Sciatic nerve (tissue), 2 donors: Measurements from ENCODE around the gene UNK. TPM values are rescaled to one million over a fixed set of nuclear protein-coding genes. Genes with fewer than 3 reads are reported as not detected.
"Not testable (repeated sequence)": the region's sequence is repeated elsewhere in the genome, so short reads cannot be mapped to it uniquely, and the experiment has no call there.

Experiments used
- ATAC-seq: fragments of 200-7000 bp; cut with Tn5 transposase; one replicate; pipeline ENCODE4 v1.9.1; 2020; ENCODE audit warnings: mild to moderate bottlenecking, moderate library complexity
- DNase-seq: peaks from one replicate; pipeline ENCODE4 v3.0.0-alpha.2; 2020; ENCODE audit warnings: low spot score
- intact Hi-C: fragments of 100-400 bp; cut with DNase I; formaldehyde crosslinking; loops from one replicate; pipeline ENCODE4 v1.14.2; 2022
- total RNA-seq: library from RNA; stranded (reverse); fragmentation: NEBNext Ultra II Directional; extraction: Animal tissue kit (Norgen Biotek cat#: 25700); gene quantifications from one replicate; pipeline ENCODE4 v1.2.1, GENCODE V29; 2021
- donor health status: DM: no; HTN: no; CAD: no.
- donor health status: DM: no; HTN: no; CAD: no.

The UNK gene
- total RNA-seq, 1 donor from 2014 or later: 41.4 TPM

DNA sequence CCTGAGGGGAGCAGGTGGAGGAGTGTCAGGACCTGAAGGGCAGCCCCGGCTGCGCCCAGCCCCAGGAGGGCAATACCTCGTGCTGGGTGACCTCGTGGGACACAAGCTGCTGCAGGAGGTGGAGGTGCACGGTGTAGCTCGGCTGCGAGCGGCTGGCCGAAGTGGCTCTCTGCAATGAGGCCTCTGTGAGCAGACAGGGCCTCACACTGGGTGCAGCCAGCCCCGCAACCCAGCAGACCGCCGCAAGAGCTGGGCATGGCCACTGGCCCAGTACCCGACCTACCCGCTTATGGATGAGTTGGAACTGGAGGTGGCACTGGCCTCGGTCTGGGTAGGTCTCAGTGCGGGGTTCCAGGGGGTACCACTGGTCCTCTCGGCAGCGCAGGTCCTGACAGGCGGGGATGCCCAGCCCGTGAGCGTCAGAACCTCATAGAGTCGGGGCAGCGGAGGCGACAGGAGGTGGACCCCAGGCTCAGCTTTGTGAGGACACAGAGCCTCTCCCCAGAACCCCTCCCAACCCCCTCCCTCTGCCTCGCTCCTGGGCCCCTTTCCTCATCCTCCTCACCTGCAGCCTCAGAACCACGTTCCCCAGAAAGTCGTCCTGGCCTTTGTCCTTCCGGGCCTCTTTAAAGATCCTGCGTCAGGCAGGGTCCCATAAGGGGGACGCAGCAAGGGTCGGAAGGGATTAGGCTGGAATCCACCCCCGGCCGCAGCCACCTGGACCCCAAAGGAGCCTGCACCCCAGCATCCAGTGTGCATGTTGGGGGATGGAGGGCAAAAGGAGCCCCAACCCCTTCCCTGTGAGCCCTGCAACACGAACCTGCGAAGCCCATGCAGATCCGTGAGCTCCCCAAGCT lies 55.6 kb downstream of the UNK start:
- ATAC-seq (no peak), DNase-seq (no peak)
- intact Hi-C loops: no loop called here

DNA sequence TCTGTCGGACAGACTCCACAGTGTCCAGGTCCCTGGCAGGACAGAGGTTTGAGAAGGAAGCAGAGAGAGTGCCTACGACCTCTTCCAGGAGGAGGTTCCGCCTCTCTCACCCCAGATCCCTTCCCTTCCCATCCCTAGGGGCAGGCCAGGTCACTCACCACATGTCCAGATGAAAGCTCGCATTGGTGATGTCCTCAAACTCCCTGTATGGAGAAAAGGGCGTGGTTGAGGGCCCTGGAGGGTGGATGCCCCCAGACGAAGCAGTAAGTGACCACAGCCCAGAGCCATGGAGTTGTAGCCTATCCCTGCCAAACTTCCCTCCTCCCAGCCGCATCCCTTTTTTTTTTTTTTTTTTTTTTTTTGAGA lies 56.2 kb downstream of the UNK start:
- intact Hi-C loops: no loop called here
- ATAC-seq: no peak

DNA sequence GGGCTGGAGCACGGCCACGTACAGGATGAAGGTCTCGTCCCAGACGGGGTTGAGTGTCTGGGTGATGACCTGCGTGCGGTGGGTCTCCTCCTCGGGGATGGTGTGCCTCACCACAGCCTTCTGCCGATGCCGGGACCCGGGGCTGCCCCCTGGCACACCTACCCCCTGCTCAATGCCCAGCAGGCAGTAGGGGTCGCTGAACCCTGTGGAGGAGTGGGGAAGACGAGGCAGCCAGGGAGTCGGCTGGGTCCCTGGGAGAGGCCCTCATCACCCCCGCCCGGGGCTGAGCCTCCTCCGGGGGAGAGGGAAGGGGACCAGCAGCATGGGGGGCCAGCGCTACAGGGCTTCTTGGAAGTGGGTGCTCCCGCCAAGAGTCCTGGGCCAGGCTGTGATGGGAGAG lies 57.8 kb downstream of the UNK start:
- DNase-seq (no peak), ATAC-seq (no peak)
- intact Hi-C loops: no loop called here

More for the DNA sequence above, 56.2 kb downstream of the UNK start:
- no peak for DNase-seq

DNA sequence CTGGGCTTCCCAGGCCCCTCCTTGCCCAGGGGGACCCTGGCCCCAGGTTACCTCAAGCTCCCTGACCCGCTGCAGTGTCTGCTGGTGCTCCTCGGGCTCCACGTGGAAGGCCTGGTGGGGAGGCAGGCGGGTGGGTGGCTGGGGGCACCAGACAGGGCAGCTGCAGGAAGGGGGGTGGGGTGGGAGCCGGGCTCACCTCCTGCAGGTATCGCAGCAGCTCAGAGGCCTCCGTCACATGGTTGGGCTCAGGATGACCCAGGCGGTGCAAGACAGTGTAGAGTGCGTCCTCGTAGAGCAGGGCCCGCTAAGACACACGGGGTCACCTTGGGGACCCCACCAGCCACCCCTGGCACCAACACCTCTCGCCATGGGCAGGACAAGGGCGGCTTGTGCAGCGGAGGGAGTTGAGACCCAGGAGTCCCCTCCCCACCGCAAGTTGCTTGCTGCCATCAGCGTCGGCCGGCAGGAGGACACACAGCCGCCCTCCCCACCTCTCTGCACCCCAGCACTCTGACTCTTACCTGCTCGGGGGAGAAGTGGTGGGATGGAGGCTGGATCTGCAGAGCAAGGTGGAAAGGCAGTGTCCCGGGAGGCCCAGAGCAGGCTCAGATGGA lies 58.5 kb downstream of the UNK start:
- no peak for ATAC-seq
- no peak for DNase-seq
- intact Hi-C loops: no loop called here

DNA sequence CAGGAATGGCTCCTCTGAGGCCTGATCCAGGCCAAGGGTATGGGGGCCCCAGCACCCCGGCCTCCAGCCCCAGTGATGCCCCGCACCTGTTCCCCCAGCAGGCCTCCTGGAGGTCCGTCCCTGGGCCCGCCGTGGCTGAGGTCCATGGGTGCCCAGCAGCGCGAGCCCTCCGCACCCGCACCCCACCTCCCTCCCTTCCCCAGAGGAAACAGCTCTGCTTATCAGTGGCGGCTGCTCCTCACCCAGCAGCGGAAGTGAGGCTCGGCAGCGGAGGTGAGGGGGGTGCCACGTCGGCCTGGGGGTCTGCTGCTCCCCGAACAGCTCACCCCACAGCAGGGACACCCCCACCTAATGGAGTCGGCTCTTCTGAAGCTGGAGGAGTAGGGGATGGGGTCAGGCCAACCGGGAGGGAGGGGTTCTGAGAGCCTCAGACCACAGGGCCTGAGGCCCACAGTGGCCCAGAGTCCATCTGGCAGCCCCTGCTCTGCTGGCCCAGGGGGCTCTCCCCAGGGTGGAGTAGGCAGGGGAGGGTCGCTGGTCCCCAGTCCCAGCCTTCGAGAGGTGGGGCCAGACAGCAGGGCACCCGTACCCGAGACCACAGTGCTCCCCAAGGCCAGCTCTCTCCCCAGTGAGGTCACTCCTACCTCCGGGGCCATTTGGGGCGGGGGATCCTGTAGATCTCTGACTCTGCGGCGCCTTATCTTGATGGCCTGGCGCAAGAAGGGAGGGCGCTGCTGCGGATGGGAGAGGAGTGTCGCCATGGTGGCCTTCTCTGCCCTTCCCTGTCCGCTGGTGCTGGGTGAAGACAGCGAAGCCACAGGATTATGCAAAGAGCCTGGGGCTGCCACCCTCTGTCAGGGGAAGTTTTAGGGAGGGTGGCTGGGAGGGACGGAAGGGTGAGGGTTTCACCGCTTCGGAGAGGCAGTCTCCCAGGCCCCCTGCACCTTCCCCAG lies 59.2 kb downstream of the UNK start, which contains the start of gene UNC13D:
TSS of gene UNC13D (minus strand) at position 828 of the 953 bp plus-strand sequence. CDS start at position 761, 67 bp downstream.
- intact Hi-C loops: no loop called here

DNA sequence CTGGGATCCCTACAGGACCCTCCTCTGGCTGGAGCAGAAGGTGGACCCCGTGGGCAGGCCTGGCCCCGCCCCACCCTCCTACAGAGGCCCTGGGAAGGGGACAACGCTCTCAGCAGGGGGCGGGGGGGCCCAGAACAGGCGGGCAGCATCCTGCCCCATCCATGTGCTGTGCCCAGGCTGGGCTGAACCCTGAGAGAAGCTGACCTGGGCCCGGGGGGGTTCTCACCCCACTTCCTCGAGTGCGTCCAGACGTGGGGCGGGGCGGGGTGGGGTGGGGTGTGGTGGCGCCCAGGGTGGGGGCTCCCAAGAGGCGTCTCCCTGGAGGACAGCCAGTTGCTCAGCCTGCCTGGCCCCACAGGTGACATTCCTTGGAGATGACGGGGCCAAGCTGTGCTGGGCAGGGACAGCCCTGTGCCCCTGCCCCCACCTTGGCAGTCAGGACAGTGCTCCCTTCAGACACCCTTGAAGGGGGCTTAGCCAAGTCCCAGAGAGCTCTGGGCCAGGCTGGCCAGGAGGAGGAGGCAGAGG lies 60.0 kb downstream of the UNK start:
- intact Hi-C loops: no loop called here
- ATAC-seq (peak; percentile 6), DNase-seq (no peak)

More for the DNA sequence above, 59.2 kb downstream of the UNK start, which contains the start of gene UNC13D:
- DNase-seq (no peak), ATAC-seq (peak; percentile 2)

DNA sequence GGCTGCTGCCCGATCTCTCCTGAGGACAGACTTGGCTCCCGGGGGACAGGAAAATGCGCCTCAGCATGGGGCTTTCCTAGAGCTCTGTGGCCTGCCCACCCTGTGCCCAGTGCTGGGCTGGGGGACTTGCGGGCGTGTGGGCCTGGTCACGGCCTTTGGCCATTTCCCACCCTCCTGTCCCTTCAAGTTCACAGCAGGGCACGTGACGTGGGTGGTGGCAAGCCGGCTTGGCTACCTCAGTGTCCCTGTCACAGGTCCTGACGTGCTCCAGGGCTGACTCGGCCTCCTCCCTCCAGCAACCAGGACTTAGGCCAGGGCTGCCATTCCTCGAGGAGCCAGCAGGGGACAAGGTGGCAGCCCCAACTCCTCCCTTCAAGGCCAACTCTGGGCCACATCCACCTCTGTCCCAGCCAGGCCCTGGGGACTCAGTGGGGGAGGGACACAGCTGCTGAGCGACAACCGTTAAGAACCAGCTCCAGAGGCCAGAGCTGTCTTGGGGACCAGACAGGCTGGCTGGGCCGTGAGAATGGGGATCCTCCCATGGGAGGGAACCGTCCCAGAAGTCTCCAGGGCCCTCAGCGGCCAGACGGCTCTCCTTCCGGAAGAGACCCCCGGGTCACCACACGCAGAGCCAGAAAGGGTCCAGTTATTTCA lies 60.6 kb downstream of the UNK start:
- DNase-seq (peak; percentile 84), ATAC-seq (peak; percentile 60)
- intact Hi-C loops: no loop called here

DNA sequence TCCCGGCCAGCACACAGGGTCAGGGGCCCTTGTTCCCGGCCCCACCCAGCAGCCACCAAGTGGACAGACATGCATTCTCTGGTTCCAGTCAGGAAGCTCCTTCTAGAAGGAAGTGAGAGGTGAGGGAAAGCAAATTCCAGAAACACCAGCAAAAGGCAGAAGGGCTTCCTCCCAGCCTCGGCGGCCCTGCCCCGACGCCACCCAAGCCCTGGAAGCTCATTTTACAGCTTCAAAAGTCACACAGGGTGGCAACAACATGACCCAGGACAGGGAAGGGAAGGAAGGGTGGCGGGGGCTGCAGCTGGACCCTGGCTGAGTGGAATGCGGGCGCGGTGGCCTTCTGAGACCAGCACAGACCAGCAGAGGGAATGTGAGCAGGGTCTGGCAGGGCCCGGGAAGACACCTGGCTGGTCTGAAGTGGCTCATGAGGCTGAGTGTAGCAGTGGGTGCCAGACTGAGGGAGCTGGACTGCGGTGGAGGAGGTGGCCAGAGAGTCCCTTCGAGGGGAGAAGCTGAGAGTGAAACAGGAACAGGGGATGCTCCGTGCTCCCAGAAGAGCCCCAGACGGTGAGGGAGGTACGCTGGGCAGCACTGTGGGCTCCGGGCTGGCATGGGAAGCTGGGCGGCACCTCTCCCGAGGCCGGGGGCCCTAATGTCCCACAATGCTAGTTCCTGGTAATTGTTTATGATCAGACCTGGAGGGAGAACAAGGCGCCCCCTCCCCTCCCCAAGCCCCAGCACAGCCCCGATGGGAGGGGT lies 61.5 kb downstream of the UNK start:
- ATAC-seq: no peak

DNA sequence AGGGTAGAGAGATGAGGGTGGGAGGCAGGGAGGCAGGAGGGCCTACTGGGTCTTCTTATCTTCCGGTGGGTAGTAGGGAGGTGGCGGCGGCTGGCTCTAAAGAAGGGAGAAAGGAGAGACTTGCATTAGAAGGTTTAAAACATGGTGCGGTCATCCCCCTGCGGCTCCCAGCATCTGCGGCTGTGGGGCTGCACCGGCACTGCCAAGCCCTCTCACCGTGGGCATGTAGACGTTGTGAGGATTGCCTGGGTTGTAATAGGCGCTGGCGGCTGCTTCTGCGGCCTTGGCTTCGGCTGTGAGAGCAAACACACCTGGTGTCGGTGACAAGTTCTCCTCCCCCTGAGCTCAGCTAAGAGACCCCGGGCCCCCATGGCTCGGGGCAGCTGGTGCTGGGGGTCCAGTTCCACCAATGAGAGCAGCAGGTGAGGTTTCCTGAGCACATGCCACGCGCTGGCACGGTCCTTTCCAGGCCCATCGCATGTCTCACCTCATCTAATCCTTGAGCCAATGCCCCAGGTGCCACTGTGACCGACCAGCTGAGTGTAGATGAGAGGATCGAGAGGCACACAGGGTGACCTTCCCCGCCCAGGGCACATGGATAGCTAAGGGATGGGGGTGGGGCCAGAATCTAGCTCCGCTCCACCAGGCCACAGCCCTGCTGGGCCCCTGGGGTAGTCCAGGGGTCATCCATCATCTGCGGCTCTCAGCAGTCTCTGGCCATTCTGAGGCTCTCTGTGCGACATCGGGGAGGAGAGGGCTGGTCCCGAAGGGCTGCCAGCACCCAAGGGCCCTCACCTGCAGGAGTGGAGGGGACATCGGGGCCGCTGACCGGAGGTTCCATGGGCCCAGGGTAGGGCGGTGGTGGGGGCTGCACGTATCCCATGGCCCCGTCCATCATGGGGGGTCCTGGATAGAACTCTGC lies 62.3 kb downstream of the UNK start:
- ATAC-seq (no peak), DNase-seq (no peak)
- intact Hi-C loops: no loop called here

More for the DNA sequence above, 61.5 kb downstream of the UNK start:
- intact Hi-C loops: no loop called here
- no peak for DNase-seq

DNA sequence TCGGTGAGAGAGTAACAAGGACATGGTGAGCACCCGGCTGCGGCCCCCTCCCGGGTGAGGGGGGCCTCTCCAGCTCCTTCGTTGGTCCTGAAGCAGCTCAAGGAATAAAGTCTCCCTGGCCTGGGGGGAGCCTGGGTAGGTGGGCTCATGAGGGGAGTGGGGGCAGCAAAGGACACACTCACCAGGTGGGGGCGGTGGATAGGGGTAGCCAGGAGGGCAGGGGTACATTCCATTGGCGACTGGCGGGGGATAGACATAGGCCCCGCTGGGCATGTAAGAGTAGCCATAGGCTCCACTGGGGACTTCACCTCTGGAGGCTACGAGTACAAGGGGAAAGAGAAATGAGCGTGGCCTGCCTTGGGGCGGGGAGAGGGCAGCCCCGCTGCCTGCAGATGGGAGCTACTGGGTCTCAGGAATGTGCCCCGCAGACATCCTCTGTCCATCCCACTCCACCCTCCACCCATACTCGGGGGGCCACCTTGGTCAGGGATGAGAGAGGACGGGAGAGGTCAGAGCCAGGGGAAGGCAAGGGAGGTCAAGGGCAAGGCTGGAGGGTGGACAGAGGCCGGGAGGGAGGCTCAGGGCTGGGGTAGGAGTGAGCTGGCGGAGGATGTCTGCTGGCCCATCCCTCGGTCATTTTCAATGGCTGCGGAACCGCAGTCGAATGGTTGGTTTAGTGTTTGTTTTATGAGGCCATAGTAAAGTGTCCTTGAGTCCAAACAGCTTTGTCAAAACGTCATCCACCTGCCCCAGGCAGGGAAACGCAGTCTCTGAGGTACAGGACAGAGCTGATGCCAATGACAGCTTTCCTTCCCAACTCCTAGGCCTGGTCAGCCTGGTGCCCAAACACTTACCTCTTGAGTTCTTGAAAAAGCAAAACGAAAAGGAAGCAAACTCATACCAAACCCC lies 63.3 kb downstream of the UNK start:
- ATAC-seq (no peak), DNase-seq (no peak)
- intact Hi-C loops: no loop called here

DNA sequence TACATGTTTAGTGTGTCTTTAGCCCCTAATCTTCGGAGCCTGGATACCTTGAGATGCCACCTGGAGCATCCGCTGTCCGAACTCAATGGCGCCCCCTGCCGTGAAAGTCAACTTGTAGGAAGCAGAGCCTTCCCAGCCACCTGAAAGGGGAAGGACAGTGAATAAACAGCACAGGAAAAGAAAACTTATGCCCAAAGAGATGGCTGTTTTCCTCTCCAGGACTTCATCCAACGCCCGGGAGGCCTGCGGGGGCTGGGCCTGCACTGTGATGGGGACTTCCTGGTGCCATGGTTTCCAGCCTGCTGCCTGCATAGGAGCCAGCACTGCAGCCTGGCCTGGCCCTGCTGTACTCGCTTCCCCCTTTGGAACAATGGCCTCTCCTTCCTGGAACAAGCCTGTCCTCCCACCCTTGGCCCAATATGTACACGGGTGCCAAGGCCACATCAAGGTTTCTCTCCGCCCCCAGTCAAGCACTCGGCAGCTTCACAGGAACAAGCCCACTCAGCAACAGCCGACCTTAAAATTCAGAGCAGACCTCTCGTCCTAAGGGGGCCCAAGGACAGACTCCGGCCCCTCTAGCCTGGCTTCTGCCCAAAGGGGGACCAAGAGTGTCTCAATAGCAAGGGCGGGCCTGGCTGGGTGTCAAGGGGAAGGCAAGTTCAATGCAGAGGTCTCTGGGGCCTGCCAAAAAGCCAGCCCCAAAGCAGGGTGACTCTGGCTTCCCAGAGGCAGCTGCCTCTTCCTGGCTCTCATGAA lies 64.1 kb downstream of the UNK start:
- DNase-seq (peak; percentile 89), ATAC-seq (peak; percentile 29)
- intact Hi-C loops: no loop called here

DNA sequence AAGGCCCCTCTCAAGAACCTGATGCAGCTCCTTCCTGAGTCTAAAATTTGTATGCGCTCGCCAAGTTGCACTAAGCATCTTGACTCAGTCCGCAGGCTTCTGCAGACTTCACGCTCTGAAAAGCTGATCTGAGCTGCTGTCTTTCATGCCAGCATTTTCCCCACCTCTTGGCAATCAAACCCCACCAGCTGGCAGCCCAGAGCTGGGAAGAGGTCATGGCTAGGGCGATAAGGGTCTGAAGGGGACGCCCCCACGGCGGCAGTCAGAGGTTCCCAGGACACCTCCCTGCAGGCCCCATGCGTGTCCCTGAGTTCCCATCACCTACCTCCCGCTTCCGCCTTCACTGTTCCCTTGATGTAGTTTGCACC lies 64.7 kb downstream of the UNK start:
- intact Hi-C loops: no loop called here
- ATAC-seq: no peak
- DNase-seq: no peak

DNA sequence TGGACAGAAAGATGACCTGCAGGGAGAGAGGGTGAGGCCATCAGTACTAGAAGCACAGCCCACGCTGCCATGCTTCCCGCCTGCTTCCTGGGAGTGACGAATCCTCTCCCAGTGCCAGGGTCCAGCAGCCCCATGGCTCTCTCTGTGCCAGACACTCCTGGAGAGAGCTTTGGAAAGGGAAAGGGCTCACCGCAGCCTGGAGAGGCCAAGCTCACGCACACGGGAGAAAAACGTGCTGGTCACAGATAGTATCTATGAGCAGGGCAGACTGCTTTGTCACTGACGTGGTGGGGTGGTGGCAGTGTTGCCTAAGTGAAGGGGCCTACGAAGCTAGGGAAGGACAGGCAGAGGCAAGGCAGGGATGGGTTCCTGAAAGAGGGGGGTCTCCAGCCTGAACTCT lies 65.1 kb downstream of the UNK start:
- intact Hi-C loops: loop anchor here (2.0 kb wide), 1 partner anchor 59 kb away; no protein-coding TSS in a partner anchor
- DNase-seq (no peak), ATAC-seq (no peak)

DNA sequence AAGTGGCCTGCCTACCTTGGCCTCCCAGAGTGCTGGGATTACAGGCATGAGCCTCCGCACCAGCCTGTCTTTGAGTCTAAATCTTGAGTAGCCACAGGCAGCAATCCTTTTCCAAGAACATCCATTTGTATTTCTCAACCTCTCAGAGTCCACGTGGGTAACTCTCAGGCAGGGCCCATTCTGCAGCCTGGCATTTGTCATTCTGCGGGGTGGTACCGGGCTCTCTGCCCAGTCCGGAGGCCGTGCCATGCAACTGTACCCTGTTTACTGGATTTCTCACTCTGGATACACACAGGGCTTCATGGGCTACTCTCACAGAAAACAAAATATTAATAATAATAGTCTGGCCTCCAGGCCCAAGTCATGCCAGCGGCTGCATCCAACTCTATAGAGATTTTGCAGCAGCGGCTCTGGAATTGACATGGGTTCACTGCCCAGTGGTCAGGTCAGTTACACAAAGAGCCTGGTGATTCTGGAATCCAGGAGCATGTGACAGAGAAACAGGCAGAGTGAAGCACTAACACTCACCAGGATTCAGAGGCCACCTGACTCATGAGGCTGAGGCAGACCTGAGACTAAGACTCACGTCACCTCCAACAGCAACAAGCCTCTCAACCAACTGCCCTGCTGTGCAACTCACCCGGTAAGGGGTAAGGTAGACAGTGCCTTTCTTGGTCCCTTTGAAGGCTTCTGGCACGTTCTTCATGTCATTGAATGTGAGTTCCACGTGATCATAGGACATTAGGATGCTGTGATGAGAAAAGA lies 66.5 kb downstream of the UNK start:
- intact Hi-C loops: loop anchor here (2.0 kb wide), 1 partner anchor 60 kb away; no protein-coding TSS in a partner anchor
- ATAC-seq (no peak), DNase-seq (no peak)

DNA sequence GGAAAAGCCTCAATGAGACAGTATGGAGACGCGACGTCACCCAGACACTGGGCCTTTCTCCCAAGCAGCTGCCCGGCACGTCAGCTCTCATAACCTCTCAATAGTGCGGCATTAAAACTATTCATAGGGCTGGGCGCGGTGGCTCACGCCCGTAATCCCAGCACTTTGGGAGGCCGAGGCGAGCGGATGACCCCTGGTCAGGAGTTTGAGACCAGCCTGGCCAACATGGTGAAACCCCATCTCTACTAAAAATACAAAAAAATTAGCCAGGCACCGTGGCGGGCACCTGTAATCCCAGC lies 67.0 kb downstream of the UNK start:
- DNase-seq: not testable (repeated sequence)

More for the DNA sequence above, 67.0 kb downstream of the UNK start:
- intact Hi-C loops: loop anchor here (2.0 kb wide), 1 partner anchor 61 kb away; no protein-coding TSS in a partner anchor
- ATAC-seq: not testable (repeated sequence)
